A549 (cell line): ENCODE measurements around the gene SOD1. TPM values are rescaled to one million over a fixed set of nuclear protein-coding genes. Genes with fewer than 3 reads are reported as not detected.
"Not testable (repeated sequence)": the region's sequence is repeated elsewhere in the genome, so short reads cannot be mapped to it uniquely, and the experiment has no call there.

Experiments used
- ATAC-seq, 2 experiments: fragments of 200-7000 bp in 1 of 2; fragments of >200 bp in 1 of 2; cut with Nextera tagmentation in 1 of 2; cut with Tn5 transposase in 1 of 2; 3 replicates each; pipeline versions ENCODE4 v1.8.0 to v1.9.1; 2018 to 2020; ENCODE audit warnings: mild to moderate bottlenecking in 1 of 2, moderate library complexity in 1 of 2
- CTCF ChIA-PET: fragments of 300-600 bp; sonication (Branson Sonifier 250); formaldehyde crosslinking; extraction: SDS; loops from one replicate; lab custom pipeline; 2021; ENCODE audit warnings: antibody characterized with exemption, inconsistent platforms; lab: Yijun Ruan, JAX
- POLR2A ChIA-PET: fragments of 350-600 bp; formaldehyde crosslinking; extraction: SDS; loops from one replicate; lab custom pipeline; 2021; ENCODE audit warnings: antibody characterized with exemption, inconsistent platforms; lab: Yijun Ruan, JAX
- DNase-seq, 2 experiments: peaks; one replicate each; pipeline versions ENCODE4 v3.0.0 to v3.0.0-alpha.2; 2011 to 2016; ENCODE audit warnings: low read depth in 1 of 2, low spot score in 1 of 2
- FAIRE-seq: peaks from 2 replicates; lab custom pipeline; 2011; peaks lifted over from hg19 to GRCh38; lab: Jason Lieb, UNC
- H3K27ac ChIP-seq, 2 experiments: fragments of >200 bp; sonication (Bioruptor Twin); formaldehyde crosslinking; 3 replicates each; pipeline ENCODE4 v1.5.1; 2016 to 2017
- H3K4me1 ChIP-seq: fragments of >200 bp; sonication (Bioruptor Twin); formaldehyde crosslinking; 3 replicates; pipeline ENCODE4 v1.6.1; 2016
- H3K4me2 ChIP-seq: fragments of >200 bp; sonication (Bioruptor Twin); formaldehyde crosslinking; 3 replicates; pipeline ENCODE4 v1.6.1; 2016
- H3K4me3 ChIP-seq: fragments of >200 bp; sonication (Bioruptor Twin); formaldehyde crosslinking; 3 replicates; pipeline ENCODE4 v1.5.1; 2016
- H3K9me3 ChIP-seq: fragments of >200 bp; sonication (Bioruptor Twin); formaldehyde crosslinking; 3 replicates; pipeline ENCODE4 v1.6.1; 2016
- BCL3 ChIP-seq: fragments of >200 bp; sonication (Bioruptor Twin); formaldehyde crosslinking; IDR thresholded peaks from 3 replicates; pipeline ENCODE4 v1.6.1; 2016
- BHLHE40 ChIP-seq: IDR thresholded peaks from 2 replicates; pipeline ENCODE4 v1.6.1; 2012; ENCODE audit warnings: low read depth, low read length, inconsistent platforms
- EHF ChIP-seq: fragments of 250-450 bp; sonication (Bioruptor Pico); IDR thresholded peaks from 2 replicates; pipeline ENCODE4 v1.5.0; 2020; ENCODE audit warnings: mild to moderate bottlenecking
- ELK1 ChIP-seq: fragments of 150-350 bp; IDR thresholded peaks from 2 replicates; pipeline ENCODE4 v1.6.1; 2014; ENCODE audit warnings: low read depth, mild to moderate bottlenecking, low read length
- EP300 ChIP-seq, 2 experiments: fragments of >200 bp; sonication (Bioruptor Twin); formaldehyde crosslinking; IDR thresholded peaks; 2 replicates in 1 of 2; 3 replicates in 1 of 2; pipeline ENCODE4 v1.6.1; 2016 to 2017
- ESRRA ChIP-seq: fragments of 150-350 bp; IDR thresholded peaks from 2 replicates; pipeline ENCODE4 v1.6.1; 2014; ENCODE audit warnings: mild to moderate bottlenecking, low read length, borderline replicate concordance
- FOSL2 ChIP-seq, 2 experiments: fragments of 450-650 bp in 1 of 2; fragments of >200 bp in 1 of 2; sonication (Bioruptor Twin) in 1 of 2; formaldehyde crosslinking; IDR thresholded peaks; 2 replicates each; pipeline versions ENCODE4 v1.5.0 to v1.6.1; 2016 to 2020; ENCODE audit warnings: mild to moderate bottlenecking in 1 of 2, moderate library complexity in 1 of 2
- HOXB13 ChIP-seq: fragments of 250-450 bp; sonication (Bioruptor Pico); IDR thresholded peaks from 2 replicates; pipeline ENCODE4 v1.5.0; 2020; ENCODE audit warnings: low read depth, mild to moderate bottlenecking, moderate library complexity
- JUN ChIP-seq, 2 experiments: fragments of >200 bp; sonication (Bioruptor Twin); formaldehyde crosslinking; IDR thresholded peaks; 2 replicates in 1 of 2; 3 replicates in 1 of 2; pipeline ENCODE4 v1.6.1; 2016 to 2017
- MAFK ChIP-seq: fragments of 450-650 bp; IDR thresholded peaks from 2 replicates; pipeline ENCODE4 v1.6.1; 2014; ENCODE audit not compliant: partially characterized antibody
- MAZ ChIP-seq: fragments of 150-350 bp; IDR thresholded peaks from 2 replicates; pipeline ENCODE4 v1.6.1; 2014; ENCODE audit warnings: antibody characterized with exemption, low read depth, low read length, borderline replicate concordance
- PHF8 ChIP-seq: fragments of 200-600 bp; sonication (generic); IDR thresholded peaks from 2 replicates; pipeline ENCODE4 v1.6.1; 2016; ENCODE audit warnings: low read depth, mild to moderate bottlenecking, antibody characterized with exemption, moderate library complexity, borderline replicate concordance
- RCOR1 ChIP-seq: fragments of 150-350 bp; IDR thresholded peaks from 2 replicates; pipeline ENCODE4 v1.6.1; 2014; ENCODE audit warnings: antibody characterized with exemption, low read length, low read depth
- USF2 ChIP-seq: fragments of 450-650 bp; IDR thresholded peaks from 2 replicates; pipeline ENCODE4 v1.6.1; 2014; ENCODE audit warnings: antibody characterized with exemption
- WGBS: methylation state at CpG from one replicate; pipeline ENCODE4 v1.1.6; 2017; ENCODE audit errors: missing lambda C conversion rate; 5-methylcytosine and 5-hydroxymethylcytosine counted together
- polyA plus RNA-seq, 4 experiments: library from polyadenylated mRNA; depleted of rRNA in 3 of 4; stranded (reverse); fragments of >200 nt; fragmentation: RNase III in 1 of 4; extraction: RNeasy Plus Mini Kit Qiagen cat#74134 plus additional on column Dnase treatment in 1 of 4; gene quantifications; 2 replicates in 3 of 4; 3 replicates in 1 of 4; pipeline ENCODE4 v1.2.3, GENCODE V29; 2011 to 2017

The SOD1 gene
- polyA plus RNA-seq, 2 of the 4 experiments (the other 2 are of a cell fraction) = 488 to 551 TPM

- WGBS = 71% methylated on average over 7 of the region's 7 CpGs
- peak overlapping the region; percentile 14; the same call in 1 of the 3 replicates for H3K4me2 ChIP-seq
- no peak overlapping the region for H3K27ac ChIP-seq
- H3K9me3 ChIP-seq = no peaks in the 10 kb centered on the region
- H3K4me1 ChIP-seq = peaks cover 28% of the 10 kb centered on the region
- ATAC-seq (no peak), DNase-seq (no peak), FAIRE-seq (no peak)
- no peak overlapping the region for H3K4me3 ChIP-seq
- ChIA-PET CTCF (interaction anchor here (0.6 kb wide), 1 partner anchor 439 kb away, joined by 3 read pairs; no protein-coding TSS in a partner anchor), POLR2A (no interaction called here)
- no peak for TF ChIP-seq PHF8
- no peak for TF ChIP-seq USF2
- no peak for TF ChIP-seq RCOR1
- TF ChIP-seq BHLHE40 = no peak
- no peak for TF ChIP-seq ELK1
- no peak for TF ChIP-seq MAZ
- no peak for TF ChIP-seq ESRRA
- no peak for TF ChIP-seq BCL3
- no peak for TF ChIP-seq JUN (IDR thresholded peaks at IDR 0.05)
- TF ChIP-seq HOXB13 (CRISPR knock-in tag) = no peak
- no peak for TF ChIP-seq EP300 (IDR thresholded peaks at IDR 0.05)
- no peak for TF ChIP-seq EHF (CRISPR knock-in tag)
Observed at GRCh38 chr21:31663584-31664249, 4.2 kb downstream of the SOD1 start.

GRCh38 chr21:31665397-31665796 lies 5.9 kb downstream of the SOD1 start:
- no peak for TF ChIP-seq BCL3
- Histone ChIP-seq H3K27ac (no peak overlapping the region), H3K4me2 (no peak overlapping the region), H3K4me3 (no peak overlapping the region), H3K4me1 (peaks cover 31% of the 10 kb centered on the region), H3K9me3 (no peaks in the 10 kb centered on the region)
- CTCF ChIA-PET = no interaction called here
- ATAC-seq (peak; percentile 52 to 56), FAIRE-seq (no peak), DNase-seq (peak in 1 of 2 experiments; percentile 23)
- WGBS = 96% methylated on average over 4 of the region's 8 CpGs
- POLR2A ChIA-PET = no interaction called here

GRCh38 chr21:31665869-31666268 lies 6.4 kb downstream of the SOD1 start:
- peaks cover 31% of the 10 kb centered on the region for H3K4me1 ChIP-seq
- H3K27ac ChIP-seq, H3K4me3 ChIP-seq, DNase-seq, ATAC-seq, H3K4me2 ChIP-seq, H3K9me3 ChIP-seq, FAIRE-seq, POLR2A ChIA-PET, CTCF ChIA-PET: not testable (repeated sequence)
- 94% methylated on average over 4 of the region's 4 CpGs for WGBS

- FAIRE-seq (no peak), DNase-seq (no peak), ATAC-seq (no peak)
- POLR2A ChIA-PET = no interaction called here
- no peak overlapping the region for H3K27ac ChIP-seq
- CTCF ChIA-PET = interaction anchor here (0.5 kb wide), 2 partner anchors 149 to 934 kb away, joined by 3 to 4 read pairs; no protein-coding TSS in a partner anchor
- WGBS = 65% methylated on average over 5 of the region's 5 CpGs
- H3K4me3 ChIP-seq = no peak overlapping the region
- no peaks in the 10 kb centered on the region for H3K9me3 ChIP-seq
- H3K4me2 ChIP-seq = no peak overlapping the region
- TF ChIP-seq MAFK (peak; percentile 83), FOSL2 (IDR thresholded peaks at IDR 0.05) (no peak), FOSL2 (CRISPR knock-in tag; IDR thresholded peaks at IDR 0.05) (no peak)
- H3K4me1 ChIP-seq = peaks cover 24% of the 10 kb centered on the region
Observed at GRCh38 chr21:31666445-31667010, 7.0 kb downstream of the SOD1 start.
